ENCODE results near the gene SYNRG. TPM values are rescaled to one million over a fixed set of nuclear protein-coding genes. Genes with fewer than 3 reads are reported as not detected.
A peak's percentile ranks its signal among the peaks of the same experiment; 100 is the strongest.

Gene SYNRG
- total RNA-seq, 3 donors from 2014 or later (not counting 1 experiment from before 2014, with no cell fraction given): 82.1 to 137 (median 88.2) TPM

- Mint-ChIP-seq H3K9me3 (no peaks in the 10 kb centered on the region), H3K4me1 (peaks cover 19 to 25% of the 10 kb centered on the region in 2 donors), H3K27ac (peak overlapping the region; percentile 21 to 59), H3K4me3 (no peak overlapping the region), H3K27me3 (ENCODE audit: low read depth in 2 of 2) (no peaks in the 10 kb centered on the region), H3K36me3 (peaks cover 20% of the 10 kb centered on the region)
- H3K27me3 ChIP-seq (ENCODE audit: control insufficient read depth, insufficient read depth, low read length): no peaks in the 10 kb centered on the region
- intact Hi-C loops (cut with micrococcal nuclease): no loop called here
- H3K4me1 ChIP-seq (ENCODE audit: control insufficient read depth, insufficient read depth, low read length): no peaks in the 10 kb centered on the region
- no peak overlapping the region for H3K4me3 ChIP-seq (ENCODE audit: low read length)
- TF ChIP-seq CTCF (IDR thresholded peaks at IDR 0.05): no peak
- 100% methylated on average over 2 of the region's 2 CpGs for WGBS (ENCODE audit: insufficient coverage)
- DNase-seq (no peak), ATAC-seq (no peak)
- H3K27ac ChIP-seq (ENCODE audit: low read length): no peak overlapping the region
- H3K36me3 ChIP-seq (ENCODE audit: control insufficient read depth, insufficient read depth, low read length): peaks cover 67% of the 10 kb centered on the region
- H3K9me3 ChIP-seq (ENCODE audit: control insufficient read depth, insufficient read depth, low read length): no peaks in the 10 kb centered on the region
These were observed 34.8 kb downstream of the SYNRG start for GRCh38 chr17:37574427-37574826.

- peaks cover 73% of the 10 kb centered on the region for H3K36me3 ChIP-seq (ENCODE audit: control insufficient read depth, insufficient read depth, low read length)
- no peak for TF ChIP-seq CTCF (IDR thresholded peaks at IDR 0.05)
- 100% methylated on average over 3 of the region's 3 CpGs for WGBS (ENCODE audit: insufficient coverage)
- no peak overlapping the region for H3K4me3 Mint-ChIP-seq
- H3K27me3 Mint-ChIP-seq (ENCODE audit: low read depth in 2 of 2): no peaks in the 10 kb centered on the region
- ATAC-seq (no peak), DNase-seq (no peak)
- intact Hi-C loops (cut with micrococcal nuclease): no loop called here
- no peak overlapping the region for H3K4me3 ChIP-seq (ENCODE audit: low read length)
- no peak overlapping the region for H3K27ac ChIP-seq (ENCODE audit: low read length)
- no peaks in the 10 kb centered on the region for H3K4me1 ChIP-seq (ENCODE audit: control insufficient read depth, insufficient read depth, low read length)
- peaks cover 22 to 29% of the 10 kb centered on the region in 2 donors for H3K4me1 Mint-ChIP-seq
- peaks cover 26% of the 10 kb centered on the region for H3K36me3 Mint-ChIP-seq
- H3K9me3 Mint-ChIP-seq: no peaks in the 10 kb centered on the region
- H3K27ac Mint-ChIP-seq: no peak overlapping the region
- no peaks in the 10 kb centered on the region for H3K9me3 ChIP-seq (ENCODE audit: control insufficient read depth, insufficient read depth, low read length)
- H3K27me3 ChIP-seq (ENCODE audit: control insufficient read depth, insufficient read depth, low read length): no peaks in the 10 kb centered on the region
These were observed 37.5 kb downstream of the SYNRG start for GRCh38 chr17:37571674-37572073.

- Mint-ChIP-seq H3K4me3 (no peak overlapping the region), H3K4me1 (peaks cover 23 to 29% of the 10 kb centered on the region in 2 donors), H3K27ac (no peak overlapping the region), H3K9me3 (no peaks in the 10 kb centered on the region), H3K27me3 (ENCODE audit: low read depth in 2 of 2) (no peaks in the 10 kb centered on the region), H3K36me3 (peaks cover 28% of the 10 kb centered on the region)
- H3K9me3 ChIP-seq (ENCODE audit: control insufficient read depth, insufficient read depth, low read length): no peaks in the 10 kb centered on the region
- WGBS (ENCODE audit: insufficient coverage): 94% methylated on average over 8 of the region's 8 CpGs
- no peaks in the 10 kb centered on the region for H3K27me3 ChIP-seq (ENCODE audit: control insufficient read depth, insufficient read depth, low read length)
- TF ChIP-seq CTCF (IDR thresholded peaks at IDR 0.05): no peak
- DNase-seq: peak in 1 of 2 donors; percentile 42
- no peaks in the 10 kb centered on the region for H3K4me1 ChIP-seq (ENCODE audit: control insufficient read depth, insufficient read depth, low read length)
- H3K4me3 ChIP-seq (ENCODE audit: low read length): no peak overlapping the region
- no peak overlapping the region for H3K27ac ChIP-seq (ENCODE audit: low read length)
- intact Hi-C loops (cut with micrococcal nuclease): no loop called here
- peak in 1 of 3 donors; percentile 52 for ATAC-seq
- H3K36me3 ChIP-seq (ENCODE audit: control insufficient read depth, insufficient read depth, low read length): peaks cover 73% of the 10 kb centered on the region
These were observed 38.6 kb downstream of the SYNRG start for GRCh38 chr17:37570527-37571093.
